IMR-90 (cell line): ENCODE measurements around the gene FOXP1.

Experiments
- CEBPB ChIP-seq: IDR thresholded peaks from 2 replicates; pipeline ENCODE4 v1.6.1; 2012; ENCODE audit warnings: low read depth, low read length, improper control_type of control experiment
- FOS ChIP-seq: fragments of 150-350 bp; IDR thresholded peaks from 2 replicates; pipeline ENCODE4 v1.6.1; 2016; ENCODE audit warnings: low read depth, low read length
- MAFK ChIP-seq: IDR thresholded peaks from 2 replicates; pipeline ENCODE4 v1.6.1; 2012; ENCODE audit warnings: low read depth, low read length, improper control_type of control experiment
- MXI1 ChIP-seq: IDR thresholded peaks from 2 replicates; pipeline ENCODE4 v1.6.1; 2012; ENCODE audit warnings: low read depth, mild to moderate bottlenecking, low read length, moderate library complexity, borderline replicate concordance
- POLR2A ChIP-seq: IDR thresholded peaks from 2 replicates; pipeline ENCODE4 v1.6.1; 2012; ENCODE audit warnings: mild to moderate bottlenecking, low read depth, low read length
- RAD21 ChIP-seq: IDR thresholded peaks from 2 replicates; pipeline ENCODE4 v1.6.1; 2012; ENCODE audit warnings: low read length, improper control_type of control experiment
- RCOR1 ChIP-seq: IDR thresholded peaks from 2 replicates; pipeline ENCODE4 v1.6.1; 2012; ENCODE audit warnings: mild to moderate bottlenecking, low read length, improper control_type of control experiment; ENCODE audit not compliant: insufficient replicate concordance
- RFX5 ChIP-seq: IDR thresholded peaks from 2 replicates; pipeline ENCODE4 v1.8.0; 2012; ENCODE audit warnings: low read depth, mild to moderate bottlenecking, low read length, moderate library complexity
- TF ChIP-seq, protein P1 (sequence below): conservative IDR thresholded peaks from 2 replicates; pipeline ENCODE4 v1.5.1; 2012; ENCODE audit warnings: mild to moderate bottlenecking, low read depth, low read length, improper control_type of control experiment

GRCh38 chr3:71361334-71361890 lies 222.1 kb downstream of the FOXP1 start:
- TF ChIP-seq MAFK (no peak), RCOR1 (no peak), MXI1 (no peak), POLR2A (no peak), RAD21 (no peak), CEBPB (no peak), FOS (no peak), RFX5 (no peak)
- TF ChIP-seq, protein P1, sequence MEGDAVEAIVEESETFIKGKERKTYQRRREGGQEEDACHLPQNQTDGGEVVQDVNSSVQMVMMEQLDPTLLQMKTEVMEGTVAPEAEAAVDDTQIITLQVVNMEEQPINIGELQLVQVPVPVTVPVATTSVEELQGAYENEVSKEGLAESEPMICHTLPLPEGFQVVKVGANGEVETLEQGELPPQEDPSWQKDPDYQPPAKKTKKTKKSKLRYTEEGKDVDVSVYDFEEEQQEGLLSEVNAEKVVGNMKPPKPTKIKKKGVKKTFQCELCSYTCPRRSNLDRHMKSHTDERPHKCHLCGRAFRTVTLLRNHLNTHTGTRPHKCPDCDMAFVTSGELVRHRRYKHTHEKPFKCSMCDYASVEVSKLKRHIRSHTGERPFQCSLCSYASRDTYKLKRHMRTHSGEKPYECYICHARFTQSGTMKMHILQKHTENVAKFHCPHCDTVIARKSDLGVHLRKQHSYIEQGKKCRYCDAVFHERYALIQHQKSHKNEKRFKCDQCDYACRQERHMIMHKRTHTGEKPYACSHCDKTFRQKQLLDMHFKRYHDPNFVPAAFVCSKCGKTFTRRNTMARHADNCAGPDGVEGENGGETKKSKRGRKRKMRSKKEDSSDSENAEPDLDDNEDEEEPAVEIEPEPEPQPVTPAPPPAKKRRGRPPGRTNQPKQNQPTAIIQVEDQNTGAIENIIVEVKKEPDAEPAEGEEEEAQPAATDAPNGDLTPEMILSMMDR = no peak
